Mammary epithelial cell (primary cell): ENCODE measurements around the gene DIPK1A.

Source experiments
- EZH2 ChIP-seq: IDR thresholded peaks from 2 replicates; pipeline ENCODE4 v1.6.1; 2012; ENCODE audit warnings: low read length, inconsistent platforms, borderline replicate concordance
- TF ChIP-seq, protein P1 (sequence below), 2 donors: IDR thresholded peaks in 1 of 2; conservative IDR thresholded peaks in 1 of 2; 2 replicates each; pipeline ENCODE4 v1.5.1; 2011 to 2012; ENCODE audit warnings: inconsistent platforms in 2 of 2, low read length in 2 of 2, mild to moderate bottlenecking in 2 of 2, control low read depth in 1 of 2, low read depth in 1 of 2; ENCODE audit not compliant: insufficient read depth in 1 of 2; ENCODE audit errors: extremely low read depth in 1 of 2

GRCh38 chr1:92842082-92843045 is 118.9 kb downstream of the DIPK1A start:
- no peak for TF ChIP-seq EZH2
- TF ChIP-seq, protein P1, sequence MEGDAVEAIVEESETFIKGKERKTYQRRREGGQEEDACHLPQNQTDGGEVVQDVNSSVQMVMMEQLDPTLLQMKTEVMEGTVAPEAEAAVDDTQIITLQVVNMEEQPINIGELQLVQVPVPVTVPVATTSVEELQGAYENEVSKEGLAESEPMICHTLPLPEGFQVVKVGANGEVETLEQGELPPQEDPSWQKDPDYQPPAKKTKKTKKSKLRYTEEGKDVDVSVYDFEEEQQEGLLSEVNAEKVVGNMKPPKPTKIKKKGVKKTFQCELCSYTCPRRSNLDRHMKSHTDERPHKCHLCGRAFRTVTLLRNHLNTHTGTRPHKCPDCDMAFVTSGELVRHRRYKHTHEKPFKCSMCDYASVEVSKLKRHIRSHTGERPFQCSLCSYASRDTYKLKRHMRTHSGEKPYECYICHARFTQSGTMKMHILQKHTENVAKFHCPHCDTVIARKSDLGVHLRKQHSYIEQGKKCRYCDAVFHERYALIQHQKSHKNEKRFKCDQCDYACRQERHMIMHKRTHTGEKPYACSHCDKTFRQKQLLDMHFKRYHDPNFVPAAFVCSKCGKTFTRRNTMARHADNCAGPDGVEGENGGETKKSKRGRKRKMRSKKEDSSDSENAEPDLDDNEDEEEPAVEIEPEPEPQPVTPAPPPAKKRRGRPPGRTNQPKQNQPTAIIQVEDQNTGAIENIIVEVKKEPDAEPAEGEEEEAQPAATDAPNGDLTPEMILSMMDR (conservative IDR thresholded peaks at IDR 0.05 in 1 of 2, IDR thresholded peaks at IDR 0.05 in 1 of 2; ENCODE audit: extremely low read depth in 1 of 2, insufficient read depth in 1 of 2, low read depth in 1 of 2, low read length in 2 of 2), result no peak
